Measurements from ENCODE around the gene HMG20A. TPM values are rescaled to one million over a fixed set of nuclear protein-coding genes. Genes with fewer than 3 reads are reported as not detected.

The HMG20A gene
- total RNA-seq, 1 experiment from 2014 or later: 26.2 TPM

DNA sequence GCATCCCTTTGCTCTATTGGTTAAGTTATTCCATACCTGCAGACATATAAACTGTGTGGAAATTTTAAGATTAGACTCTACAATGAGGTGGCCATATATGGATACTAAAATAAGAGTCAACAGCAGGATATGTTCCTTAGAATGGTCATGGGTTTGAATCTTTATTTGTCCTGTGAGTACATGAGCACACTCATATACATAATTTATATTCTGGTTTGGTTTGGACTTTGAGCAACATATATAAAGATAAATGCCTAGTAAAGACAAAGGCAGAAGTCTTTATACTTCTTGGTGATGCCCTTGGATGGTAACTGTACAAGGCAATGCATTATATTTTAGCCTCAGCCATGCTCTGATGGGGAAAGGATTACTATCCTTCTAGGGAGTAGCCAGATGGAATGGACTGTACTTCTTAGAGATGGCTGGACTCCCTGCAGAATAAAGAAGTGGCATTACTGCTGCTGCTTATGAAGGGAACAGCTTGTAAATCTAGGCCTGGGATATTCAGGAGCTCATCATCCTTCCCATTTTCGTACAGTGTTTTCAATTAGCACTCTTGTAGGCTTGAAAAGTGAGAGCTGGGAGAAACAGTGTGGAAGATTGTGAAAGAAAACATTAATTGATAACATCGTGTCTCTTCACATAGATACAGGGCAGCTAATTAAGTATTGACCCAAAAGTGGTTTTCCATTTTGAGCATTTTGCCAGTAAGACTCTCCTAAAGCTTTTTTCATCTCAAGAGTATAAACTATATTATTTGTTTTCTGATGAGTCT lies 60.4 kb downstream of the HMG20A start:
- Histone ChIP-seq H2AFZ (ENCODE audit: low read length) (no peak overlapping the region), H3K4me1 (ENCODE audit: low read length) (no peaks in the 10 kb centered on the region), H3K9me3 (ENCODE audit: low read length) (no peaks in the 10 kb centered on the region), H3K27ac (ENCODE audit: low read length) (no peak overlapping the region), H3K79me2 (ENCODE audit: low read length) (no peaks in the 10 kb centered on the region), H3K9ac (ENCODE audit: low read length) (no peak overlapping the region), H4K20me1 (ENCODE audit: insufficient read depth, low read depth, low read length) (no peaks in the 10 kb centered on the region), H3K9me2 (replicated peaks; ENCODE audit: insufficient read depth, low read length) (no peaks in the 10 kb centered on the region), H3K36me3 (ENCODE audit: insufficient read depth, low read length) (no peaks in the 10 kb centered on the region), H3K27me3 (ENCODE audit: low read length) (no peaks in the 10 kb centered on the region), H3K4me2 (ENCODE audit: low read depth, low read length, poor library complexity, severe bottlenecking) (no peak overlapping the region), H3K4me3 (ENCODE audit: low read length) (no peak overlapping the region)
- no peak for DNase-seq

DNA sequence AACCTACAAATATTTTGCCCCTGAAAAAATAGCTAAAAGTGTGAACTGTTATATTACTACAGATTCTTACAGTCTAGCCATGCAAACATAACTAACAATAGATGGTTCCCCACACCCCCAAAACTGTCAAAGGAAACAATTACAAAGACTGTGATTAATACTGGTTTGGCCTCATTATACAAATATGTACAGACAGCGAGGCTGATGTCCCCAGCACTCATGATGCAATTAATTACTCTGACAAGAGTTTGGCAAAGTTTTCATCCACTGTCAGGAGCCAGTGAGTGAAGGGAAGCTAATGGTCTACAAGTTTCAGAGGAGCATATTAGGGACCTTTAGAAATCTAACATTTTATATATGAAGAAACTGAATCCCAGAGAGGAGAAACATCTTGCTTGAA lies 61.0 kb downstream of the HMG20A start:
- no peaks in the 10 kb centered on the region for H3K27me3 ChIP-seq (ENCODE audit: low read length)
- H3K4me1 ChIP-seq (ENCODE audit: low read length): no peaks in the 10 kb centered on the region
- H3K9ac ChIP-seq (ENCODE audit: low read length): no peak overlapping the region
- no peak overlapping the region for H3K27ac ChIP-seq (ENCODE audit: low read length)
- H3K4me2 ChIP-seq (ENCODE audit: low read depth, low read length, poor library complexity, severe bottlenecking): no peak overlapping the region
- DNase-seq: no peak
- no peaks in the 10 kb centered on the region for H3K36me3 ChIP-seq (ENCODE audit: insufficient read depth, low read length)
- no peaks in the 10 kb centered on the region for H3K9me3 ChIP-seq (ENCODE audit: low read length)
- no peaks in the 10 kb centered on the region for H3K9me2 ChIP-seq (replicated peaks; ENCODE audit: insufficient read depth, low read length)
- H4K20me1 ChIP-seq (ENCODE audit: insufficient read depth, low read depth, low read length): no peaks in the 10 kb centered on the region
- no peak overlapping the region for H3K4me3 ChIP-seq (ENCODE audit: low read length)
- H3K79me2 ChIP-seq (ENCODE audit: low read length): no peaks in the 10 kb centered on the region
- H2AFZ ChIP-seq (ENCODE audit: low read length): no peak overlapping the region

DNA sequence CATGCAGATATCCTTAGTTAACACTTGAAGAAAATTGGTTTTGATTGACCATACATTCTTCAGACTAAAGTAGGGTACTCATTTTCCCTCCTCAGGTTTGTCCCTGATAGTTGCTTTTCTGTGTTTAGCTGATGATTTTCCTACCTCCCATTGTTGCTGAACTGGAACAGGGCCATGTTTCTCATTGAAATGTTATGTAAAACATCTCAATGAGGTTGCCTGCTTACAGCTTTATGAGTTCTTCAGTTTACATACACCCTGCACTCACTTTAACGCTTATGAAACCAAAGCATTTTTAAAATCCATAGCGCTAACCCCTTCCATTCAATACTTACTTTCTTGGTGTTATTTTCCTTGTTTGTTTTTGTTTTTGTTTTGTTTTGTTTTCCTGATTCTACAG lies 61.9 kb downstream of the HMG20A start:
- Histone ChIP-seq H2AFZ (ENCODE audit: low read length) (no peak overlapping the region), H3K36me3 (ENCODE audit: insufficient read depth, low read length) (no peaks in the 10 kb centered on the region), H3K4me2 (ENCODE audit: low read depth, low read length, poor library complexity, severe bottlenecking) (no peak overlapping the region), H3K9ac (ENCODE audit: low read length) (no peak overlapping the region), H3K79me2 (ENCODE audit: low read length) (no peaks in the 10 kb centered on the region), H3K27me3 (ENCODE audit: low read length) (no peaks in the 10 kb centered on the region), H3K4me1 (ENCODE audit: low read length) (no peaks in the 10 kb centered on the region), H3K27ac (ENCODE audit: low read length) (no peak overlapping the region), H3K9me3 (ENCODE audit: low read length) (no peaks in the 10 kb centered on the region), H3K9me2 (replicated peaks; ENCODE audit: insufficient read depth, low read length) (no peaks in the 10 kb centered on the region), H3K4me3 (ENCODE audit: low read length) (no peak overlapping the region), H4K20me1 (ENCODE audit: insufficient read depth, low read depth, low read length) (no peaks in the 10 kb centered on the region)
- DNase-seq: no peak

DNA sequence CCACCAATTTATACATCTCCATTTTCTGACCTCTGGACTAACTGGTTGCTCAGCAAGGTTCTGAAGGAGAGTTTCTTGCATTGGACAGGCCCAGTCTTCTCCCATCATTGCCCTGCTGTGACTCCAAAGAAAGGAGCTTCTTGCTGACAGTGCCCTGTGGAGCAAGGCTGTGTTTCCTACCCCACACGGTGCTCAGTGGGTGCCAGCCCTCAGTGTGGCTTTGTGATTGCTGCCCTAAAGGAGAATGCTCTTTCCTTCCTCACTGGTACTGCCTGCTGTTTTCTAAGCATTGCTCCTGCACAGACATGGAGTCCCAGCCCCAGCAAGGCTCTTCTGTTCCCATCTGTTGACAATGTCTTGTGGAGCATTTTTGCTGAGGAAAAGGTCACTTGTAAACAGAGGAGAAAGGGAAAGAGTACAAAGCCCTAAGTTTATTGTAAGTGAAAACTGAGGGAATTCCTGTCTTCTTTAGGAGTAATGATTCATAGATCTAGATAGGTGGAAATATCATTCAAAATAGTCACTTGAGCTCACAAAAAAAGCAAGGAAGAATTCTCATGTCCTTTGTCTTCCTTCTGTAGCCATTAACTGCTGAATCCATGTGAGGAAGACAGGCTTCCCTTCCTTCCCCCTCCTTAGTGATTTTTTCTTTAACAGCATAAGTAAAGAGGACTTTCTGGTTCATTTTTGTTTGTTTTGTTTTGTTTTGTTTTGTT lies 62.9 kb downstream of the HMG20A start:
- Histone ChIP-seq H3K4me2 (ENCODE audit: low read depth, low read length, poor library complexity, severe bottlenecking) (no peak overlapping the region), H3K79me2 (ENCODE audit: low read length) (no peaks in the 10 kb centered on the region), H3K27me3 (ENCODE audit: low read length) (no peaks in the 10 kb centered on the region), H3K4me3 (ENCODE audit: low read length) (no peak overlapping the region), H3K4me1 (ENCODE audit: low read length) (no peaks in the 10 kb centered on the region), H3K9me3 (ENCODE audit: low read length) (no peaks in the 10 kb centered on the region), H3K27ac (ENCODE audit: low read length) (no peak overlapping the region), H3K9me2 (replicated peaks; ENCODE audit: insufficient read depth, low read length) (no peaks in the 10 kb centered on the region), H3K36me3 (ENCODE audit: insufficient read depth, low read length) (no peaks in the 10 kb centered on the region), H3K9ac (ENCODE audit: low read length) (no peak overlapping the region), H4K20me1 (ENCODE audit: insufficient read depth, low read depth, low read length) (no peaks in the 10 kb centered on the region), H2AFZ (ENCODE audit: low read length) (no peak overlapping the region)
- DNase-seq: no peak

DNA sequence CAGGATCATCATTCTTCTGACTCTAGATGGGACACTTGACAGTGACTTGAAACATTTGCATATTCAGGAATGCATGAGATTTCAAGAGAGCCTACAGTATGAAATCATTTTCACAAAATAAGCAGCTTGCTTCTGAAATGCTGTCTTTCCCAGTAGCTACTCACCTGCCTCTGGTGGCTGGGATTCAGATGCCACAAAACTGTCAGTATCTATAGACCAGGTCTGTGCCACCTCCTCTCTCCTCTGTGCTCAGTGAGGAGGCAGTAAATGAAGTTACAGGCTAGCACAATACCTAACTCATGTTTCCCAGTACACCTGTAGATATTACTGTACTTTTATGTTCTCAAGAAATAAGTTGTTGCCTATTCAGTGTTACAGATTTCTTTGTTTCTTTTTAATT lies 64.3 kb downstream of the HMG20A start:
- Histone ChIP-seq H3K9me2 (replicated peaks; ENCODE audit: insufficient read depth, low read length) (no peaks in the 10 kb centered on the region), H3K27me3 (ENCODE audit: low read length) (no peaks in the 10 kb centered on the region), H3K9ac (ENCODE audit: low read length) (no peak overlapping the region), H3K4me2 (ENCODE audit: low read depth, low read length, poor library complexity, severe bottlenecking) (no peak overlapping the region), H3K4me3 (ENCODE audit: low read length) (no peak overlapping the region), H3K4me1 (ENCODE audit: low read length) (no peaks in the 10 kb centered on the region), H2AFZ (ENCODE audit: low read length) (no peak overlapping the region), H3K36me3 (ENCODE audit: insufficient read depth, low read length) (no peaks in the 10 kb centered on the region), H3K27ac (ENCODE audit: low read length) (no peak overlapping the region), H4K20me1 (ENCODE audit: insufficient read depth, low read depth, low read length) (no peaks in the 10 kb centered on the region), H3K9me3 (ENCODE audit: low read length) (no peaks in the 10 kb centered on the region), H3K79me2 (ENCODE audit: low read length) (no peaks in the 10 kb centered on the region)
- no peak for DNase-seq

DNA sequence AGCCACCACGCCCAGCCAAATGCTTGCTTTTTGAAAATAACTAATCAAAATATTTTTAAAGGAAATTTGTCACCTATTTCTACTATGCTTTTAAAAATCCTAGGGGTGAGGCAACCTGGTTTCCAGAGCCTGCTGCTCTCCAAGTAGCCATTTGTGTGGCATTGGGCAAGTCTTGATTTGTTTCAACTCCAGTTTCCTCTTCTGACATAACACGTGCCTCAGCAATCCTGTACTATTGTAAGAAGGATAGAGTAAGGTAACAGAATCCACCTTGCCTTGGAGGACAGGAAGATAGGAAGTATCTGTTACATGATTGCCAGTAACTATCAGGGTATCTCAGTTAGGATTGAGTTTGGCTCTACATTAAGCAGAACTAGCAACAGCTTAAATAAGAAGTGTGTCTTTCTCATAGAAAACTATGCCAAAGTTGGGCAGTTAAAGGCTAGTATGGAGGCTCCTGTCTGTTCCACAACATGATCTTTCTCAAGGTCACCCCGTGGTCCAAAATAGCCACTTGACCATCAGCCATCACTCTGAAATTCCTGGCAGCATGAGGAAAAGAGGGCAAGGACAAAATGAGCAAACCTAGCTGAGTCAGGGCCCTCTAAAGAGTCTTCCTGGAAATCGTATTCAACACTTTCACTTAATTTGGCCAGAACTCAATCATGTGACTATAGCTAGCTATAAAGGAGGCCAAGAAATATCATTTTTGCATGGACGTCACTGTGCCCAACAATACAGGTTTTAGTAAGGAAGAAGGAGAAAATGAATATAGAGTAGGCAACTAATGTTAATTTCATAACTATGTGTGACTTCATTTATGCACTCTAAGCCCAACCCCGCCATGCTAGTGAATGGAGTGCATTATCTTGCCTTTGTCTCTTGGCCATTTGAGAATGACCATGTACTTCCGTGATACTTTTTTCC lies 66.1 kb downstream of the HMG20A start:
- no peaks in the 10 kb centered on the region for H3K9me3 ChIP-seq (ENCODE audit: low read length)
- H3K79me2 ChIP-seq (ENCODE audit: low read length): no peaks in the 10 kb centered on the region
- no peaks in the 10 kb centered on the region for H3K27me3 ChIP-seq (ENCODE audit: low read length)
- H3K9me2 ChIP-seq (replicated peaks; ENCODE audit: insufficient read depth, low read length): no peaks in the 10 kb centered on the region
- H3K27ac ChIP-seq (ENCODE audit: low read length): no peak overlapping the region
- H3K4me2 ChIP-seq (ENCODE audit: low read depth, low read length, poor library complexity, severe bottlenecking): no peak overlapping the region
- no peak for DNase-seq
- no peak overlapping the region for H2AFZ ChIP-seq (ENCODE audit: low read length)
- no peaks in the 10 kb centered on the region for H3K36me3 ChIP-seq (ENCODE audit: insufficient read depth, low read length)
- no peak overlapping the region for H3K9ac ChIP-seq (ENCODE audit: low read length)
- no peak overlapping the region for H3K4me3 ChIP-seq (ENCODE audit: low read length)
- H3K4me1 ChIP-seq (ENCODE audit: low read length): no peaks in the 10 kb centered on the region
- no peaks in the 10 kb centered on the region for H4K20me1 ChIP-seq (ENCODE audit: insufficient read depth, low read depth, low read length)

DNA sequence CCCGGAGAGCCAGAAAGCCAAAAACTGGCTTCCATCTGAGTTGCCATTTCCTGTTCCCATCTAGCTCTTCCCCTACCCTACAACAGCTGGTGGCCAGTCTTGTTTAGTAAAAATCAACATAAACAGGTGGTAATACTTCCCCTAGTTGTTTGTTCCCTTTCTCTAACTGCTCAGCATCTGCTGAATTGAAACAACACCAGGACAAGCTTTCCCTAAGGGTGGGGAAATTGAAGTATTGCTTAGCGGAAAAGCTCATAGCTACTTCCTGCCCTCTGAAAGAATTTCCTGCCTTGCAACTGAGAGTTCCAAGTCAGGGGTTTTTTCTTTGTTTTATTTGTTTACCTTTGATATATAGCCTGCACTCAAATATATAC lies 66.8 kb downstream of the HMG20A start:
- Histone ChIP-seq H3K4me1 (ENCODE audit: low read length) (no peaks in the 10 kb centered on the region), H3K4me2 (ENCODE audit: low read depth, low read length, poor library complexity, severe bottlenecking) (no peak overlapping the region), H3K4me3 (ENCODE audit: low read length) (no peak overlapping the region), H3K27me3 (ENCODE audit: low read length) (no peaks in the 10 kb centered on the region), H3K79me2 (ENCODE audit: low read length) (no peaks in the 10 kb centered on the region), H3K36me3 (ENCODE audit: insufficient read depth, low read length) (no peaks in the 10 kb centered on the region), H3K9me3 (ENCODE audit: low read length) (no peaks in the 10 kb centered on the region), H3K27ac (ENCODE audit: low read length) (no peak overlapping the region), H2AFZ (ENCODE audit: low read length) (no peak overlapping the region), H4K20me1 (ENCODE audit: insufficient read depth, low read depth, low read length) (no peaks in the 10 kb centered on the region), H3K9me2 (replicated peaks; ENCODE audit: insufficient read depth, low read length) (no peaks in the 10 kb centered on the region), H3K9ac (ENCODE audit: low read length) (no peak overlapping the region)
- no peak for DNase-seq

DNA sequence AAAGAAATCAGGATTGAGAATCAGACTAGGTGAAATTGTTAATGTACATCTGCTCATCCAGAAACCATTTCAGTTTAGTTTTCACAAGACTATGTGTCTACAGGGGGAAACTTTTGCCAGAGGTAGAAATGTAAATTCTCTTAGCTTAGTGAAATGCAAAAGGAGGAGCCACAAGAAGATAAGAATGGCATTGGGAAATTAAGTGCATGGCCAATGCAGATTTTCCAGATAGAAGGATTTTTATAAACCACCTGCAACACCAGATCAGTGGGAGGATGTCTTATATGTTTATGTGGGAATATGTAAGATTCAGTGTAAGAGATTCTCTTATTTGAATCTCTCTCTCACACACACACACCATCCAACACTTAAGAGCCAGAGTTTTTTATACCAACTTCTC lies 67.2 kb downstream of the HMG20A start:
- no peak overlapping the region for H2AFZ ChIP-seq (ENCODE audit: low read length)
- H3K79me2 ChIP-seq (ENCODE audit: low read length): no peaks in the 10 kb centered on the region
- H4K20me1 ChIP-seq (ENCODE audit: insufficient read depth, low read depth, low read length): no peaks in the 10 kb centered on the region
- no peaks in the 10 kb centered on the region for H3K9me2 ChIP-seq (replicated peaks; ENCODE audit: insufficient read depth, low read length)
- no peaks in the 10 kb centered on the region; the same call in 1 of the 2 replicates for H3K4me1 ChIP-seq (ENCODE audit: low read length)
- H3K27ac ChIP-seq (ENCODE audit: low read length): no peak overlapping the region
- no peak overlapping the region for H3K4me3 ChIP-seq (ENCODE audit: low read length)
- H3K36me3 ChIP-seq (ENCODE audit: insufficient read depth, low read length): no peaks in the 10 kb centered on the region
- no peaks in the 10 kb centered on the region for H3K27me3 ChIP-seq (ENCODE audit: low read length)
- no peak overlapping the region for H3K4me2 ChIP-seq (ENCODE audit: low read depth, low read length, poor library complexity, severe bottlenecking)
- no peak overlapping the region for H3K9ac ChIP-seq (ENCODE audit: low read length)
- DNase-seq: no peak
- no peaks in the 10 kb centered on the region for H3K9me3 ChIP-seq (ENCODE audit: low read length)
